Pancreas (tissue), 10 donors: ENCODE results near the gene PPP1R3D. TPM values are rescaled to one million over a fixed set of nuclear protein-coding genes. Genes with fewer than 3 reads are reported as not detected.

Experiments used
- ATAC-seq, 4 donors: fragments of 200-7000 bp; cut with Tn5 transposase; one replicate each; pipeline versions ENCODE4 v1.8.0 to v1.9.1; 2020; ENCODE audit warnings: mild to moderate bottlenecking in 4 of 4, moderate library complexity in 4 of 4
- DNase-seq, 6 donors: peaks; one replicate each; pipeline ENCODE4 v3.0.0-alpha.2; 2020
- FAIRE-seq: peaks from 2 replicates; lab custom pipeline; 2012; peaks lifted over from hg19 to GRCh38; lab: Jason Lieb, UNC
- H3K27ac ChIP-seq, 4 donors: fragments of 200-600 bp; sonication (generic); 1 replicate in 3 of 4; 2 replicates in 1 of 4; pipeline versions ENCODE4 v1.5.0 to v1.8.0; 2020
- H3K27me3 ChIP-seq, 4 donors: fragments of 200-600 bp; one replicate each; pipeline ENCODE4 v1.8.0; 2021
- H3K36me3 ChIP-seq, 3 donors: fragments of 200-600 bp; sonication (generic) in 1 of 3; one replicate each; pipeline versions ENCODE4 v1.5.0 to v1.8.0; 2020 to 2021
- H3K4me1 ChIP-seq, 3 donors: fragments of 200-600 bp; one replicate each; pipeline ENCODE4 v1.8.0; 2021
- H3K4me3 ChIP-seq, 4 donors: fragments of 200-600 bp; sonication (generic) in 2 of 4; one replicate each; pipeline versions ENCODE4 v1.5.0 to v1.8.0; 2020 to 2021
- H3K9me3 ChIP-seq, 4 donors: fragments of 200-600 bp; one replicate each; pipeline ENCODE4 v1.8.0; 2021
- WGBS, 2 donors: extraction: QIAGEN DNeasy Blood & Tissue Kit; methylation state at CpG; one replicate each; pipeline ENCODE4 v1.1.7; 2013; 5-methylcytosine and 5-hydroxymethylcytosine counted together
- intact Hi-C, 3 donors: fragments of 100-400 bp; cut with DNase I; formaldehyde crosslinking; loops; one replicate each; pipeline versions ENCODE4 v1.11.1 to v1.14.2; 2022
- polyA plus RNA-seq, 2 donors: library from polyadenylated mRNA; stranded (reverse); fragments of 200-250 nt; gene quantifications; one replicate each; pipeline ENCODE4 v1.2.3, GENCODE V29; 2013
- total RNA-seq, 6 donors: library from RNA; stranded (reverse); fragmentation: NEBNext Ultra II Directional in 4 of 6; extraction: Animal tissue kit (Norgen Biotek cat#: 25700) in 4 of 6; gene quantifications; one replicate each; pipeline versions ENCODE4 v1.2.1 to v1.2.4, GENCODE V29; 2021 to 2023
- TF ChIP-seq, protein P1 (sequence below), 4 donors: fragments of 200-600 bp; sonication (generic) in 3 of 4; IDR thresholded peaks; one replicate each; pipeline versions ENCODE4 v1.5.0 to v1.8.0; 2021; ENCODE audit warnings: antibody characterized with exemption in 4 of 4
- donor health status: healthy with polysubstance abuse.
- donor health status: DM: no; HTN: no; CAD: no; lungs with moderate emphysema.
- donor health status: DM: no; HTN: no; CAD: no.
- donor health status: control.
- donor health status: control.
- donor health status: Bipolar disorder and iron deficiency.
- donor health status: DM: yes; HTN: yes; CAD: no.
- donor health status: DM: no; HTN: no; CAD: no.
- donor health status: DM: no; HTN: no; CAD: no.
- donor health status: DM: yes; HTN: yes; CAD: no.

PPP1R3D gene
- total and polyA plus RNA-seq, 8 donors = 1.4 to 6.3 (median 3.6) TPM

DNA sequence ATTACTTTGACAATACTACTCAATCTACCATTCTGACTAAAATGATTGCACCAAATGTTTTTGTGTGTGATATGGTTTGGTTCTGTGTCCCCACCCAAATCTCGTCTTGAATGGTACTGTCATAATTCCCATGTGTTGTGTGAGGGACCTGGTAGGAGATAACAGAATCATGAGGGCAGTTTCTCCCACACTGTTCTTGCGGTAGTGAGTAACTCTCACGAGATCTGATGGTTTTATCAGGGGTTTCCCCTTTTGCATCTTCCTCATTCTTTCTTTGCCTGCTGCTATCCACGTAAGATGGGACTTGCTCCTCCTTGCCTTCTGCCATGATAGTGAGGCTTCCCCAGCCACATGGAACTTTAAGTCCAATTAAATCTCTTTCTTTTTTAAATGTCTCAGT lies 27.5 kb downstream of the PPP1R3D start:
- WGBS, 2 donors = 91 to 92% methylated on average over 4 of the region's 4 CpGs
- H3K27ac ChIP-seq = no peak overlapping the region
- ATAC-seq = no peak
- no peak overlapping the region for H3K4me3 ChIP-seq
- TF ChIP-seq, protein P1, sequence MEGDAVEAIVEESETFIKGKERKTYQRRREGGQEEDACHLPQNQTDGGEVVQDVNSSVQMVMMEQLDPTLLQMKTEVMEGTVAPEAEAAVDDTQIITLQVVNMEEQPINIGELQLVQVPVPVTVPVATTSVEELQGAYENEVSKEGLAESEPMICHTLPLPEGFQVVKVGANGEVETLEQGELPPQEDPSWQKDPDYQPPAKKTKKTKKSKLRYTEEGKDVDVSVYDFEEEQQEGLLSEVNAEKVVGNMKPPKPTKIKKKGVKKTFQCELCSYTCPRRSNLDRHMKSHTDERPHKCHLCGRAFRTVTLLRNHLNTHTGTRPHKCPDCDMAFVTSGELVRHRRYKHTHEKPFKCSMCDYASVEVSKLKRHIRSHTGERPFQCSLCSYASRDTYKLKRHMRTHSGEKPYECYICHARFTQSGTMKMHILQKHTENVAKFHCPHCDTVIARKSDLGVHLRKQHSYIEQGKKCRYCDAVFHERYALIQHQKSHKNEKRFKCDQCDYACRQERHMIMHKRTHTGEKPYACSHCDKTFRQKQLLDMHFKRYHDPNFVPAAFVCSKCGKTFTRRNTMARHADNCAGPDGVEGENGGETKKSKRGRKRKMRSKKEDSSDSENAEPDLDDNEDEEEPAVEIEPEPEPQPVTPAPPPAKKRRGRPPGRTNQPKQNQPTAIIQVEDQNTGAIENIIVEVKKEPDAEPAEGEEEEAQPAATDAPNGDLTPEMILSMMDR (IDR thresholded peaks at IDR 0.05) = no peak
- no peaks in the 10 kb centered on the region for H3K27me3 ChIP-seq
- H3K4me1 ChIP-seq = no peaks in the 10 kb centered on the region
- FAIRE-seq = no peak
- no peak for DNase-seq
- intact Hi-C loops = no loop called here
- no peaks in the 10 kb centered on the region for H3K36me3 ChIP-seq
- H3K9me3 ChIP-seq = no peaks in the 10 kb centered on the region

DNA sequence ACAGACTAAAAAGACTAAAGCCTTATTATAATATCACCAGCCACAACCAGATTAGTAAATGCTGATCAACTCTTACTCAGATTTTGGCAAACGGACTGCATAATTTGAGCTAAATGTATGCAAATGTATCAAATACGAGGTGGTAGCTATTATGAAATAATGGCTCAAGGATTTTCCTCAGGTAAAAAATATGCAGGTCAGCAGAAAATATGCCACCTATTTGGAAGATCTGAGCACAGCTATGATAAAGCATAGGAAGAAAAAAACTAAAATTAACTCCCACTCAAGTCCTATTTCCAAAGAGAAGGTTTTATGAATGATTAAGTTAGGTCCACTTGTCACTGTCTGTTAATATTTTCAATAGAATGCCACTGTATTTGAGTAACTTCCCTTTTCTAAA lies 29.1 kb downstream of the PPP1R3D start:
- no peak for DNase-seq
- H3K9me3 ChIP-seq = no peaks in the 10 kb centered on the region
- H3K27ac ChIP-seq = no peak overlapping the region
- H3K4me1 ChIP-seq = no peaks in the 10 kb centered on the region
- 72 to 79% methylated on average over 2 of the region's 2 CpGs for WGBS, 2 donors
- TF ChIP-seq, protein P1 (IDR thresholded peaks at IDR 0.05) = no peak
- H3K36me3 ChIP-seq = no peaks in the 10 kb centered on the region
- ATAC-seq = no peak
- no peak for FAIRE-seq
- no peak overlapping the region for H3K4me3 ChIP-seq
- no peaks in the 10 kb centered on the region for H3K27me3 ChIP-seq
- intact Hi-C loops = no loop called here

DNA sequence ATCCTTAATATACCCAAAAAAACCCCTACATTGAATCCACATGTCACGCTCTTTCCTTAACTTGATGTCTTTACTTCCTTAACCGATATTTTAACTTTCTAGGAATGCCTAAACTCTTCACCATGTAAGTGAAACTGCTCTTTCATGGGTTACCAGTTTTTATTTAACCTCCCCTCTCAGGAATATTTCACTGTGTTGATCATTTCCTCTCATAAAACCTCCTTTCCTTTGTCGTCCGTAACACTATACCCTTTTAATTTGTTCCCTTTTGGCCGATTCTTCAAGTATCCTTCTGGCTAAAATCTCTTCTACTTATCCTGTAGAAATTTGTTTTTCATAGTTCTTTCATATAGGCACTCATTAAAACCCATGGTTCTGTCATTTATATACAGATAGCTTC lies 31.2 kb downstream of the PPP1R3D start:
- no peaks in the 10 kb centered on the region for H3K9me3 ChIP-seq
- WGBS, 2 donors = 94 to 95% methylated on average over 5 of the region's 5 CpGs
- intact Hi-C loops = no loop called here
- H3K4me1 ChIP-seq = no peaks in the 10 kb centered on the region
- FAIRE-seq (no peak), ATAC-seq (no peak), DNase-seq (no peak)
- H3K4me3 ChIP-seq = no peak overlapping the region
- no peaks in the 10 kb centered on the region for H3K27me3 ChIP-seq
- no peak overlapping the region for H3K27ac ChIP-seq
- H3K36me3 ChIP-seq = no peaks in the 10 kb centered on the region
- TF ChIP-seq, protein P1 (IDR thresholded peaks at IDR 0.05) = no peak

DNA sequence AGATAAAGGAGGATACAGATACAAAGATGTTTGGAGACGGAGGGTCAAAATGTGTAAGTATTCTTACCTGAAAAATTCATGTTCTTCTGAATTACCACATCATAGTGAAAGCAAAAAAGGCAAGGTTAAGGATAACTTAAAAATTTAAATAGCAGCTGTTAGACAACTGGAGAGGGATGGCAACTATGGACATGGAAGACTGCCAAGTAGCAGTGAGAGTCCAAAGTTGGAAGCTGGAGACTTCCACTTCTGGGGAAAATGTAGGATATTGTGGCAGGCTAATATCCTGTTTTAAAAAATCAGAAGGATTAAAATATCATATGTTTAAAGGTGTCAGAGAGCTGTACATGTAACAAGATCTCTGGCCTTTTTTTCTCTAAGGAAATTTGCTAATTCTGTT lies 36.5 kb downstream of the PPP1R3D start:
- Histone ChIP-seq H3K4me3 (no peak overlapping the region), H3K36me3 (no peaks in the 10 kb centered on the region), H3K9me3 (no peaks in the 10 kb centered on the region), H3K27me3 (no peaks in the 10 kb centered on the region), H3K4me1 (no peaks in the 10 kb centered on the region), H3K27ac (no peak overlapping the region)
- TF ChIP-seq, protein P1 (IDR thresholded peaks at IDR 0.05) = no peak
- intact Hi-C loops = no loop called here
- DNase-seq (no peak), ATAC-seq (no peak), FAIRE-seq (no peak)
- 92% methylated on average over 1 of the region's 1 CpG for WGBS, 2 donors

DNA sequence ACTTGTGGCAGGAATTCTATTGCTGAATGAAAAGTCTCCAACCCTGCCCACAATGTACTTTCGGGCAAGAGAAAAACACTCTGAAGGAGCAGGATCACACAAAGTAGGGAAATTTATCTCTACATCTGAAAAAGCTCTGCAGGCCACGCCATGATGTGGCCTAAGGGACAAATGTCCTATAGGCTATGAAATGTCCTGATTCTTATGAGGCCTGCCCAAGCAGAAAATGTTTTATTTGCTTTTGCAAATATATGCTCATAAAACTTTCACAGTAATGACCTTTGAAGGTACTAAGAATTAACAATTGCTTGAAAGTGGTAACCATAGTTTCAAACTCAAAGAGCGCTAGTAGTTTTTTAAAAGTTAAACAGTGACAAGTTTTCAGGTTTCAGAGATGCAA lies 37.6 kb downstream of the PPP1R3D start:
- ATAC-seq = no peak
- H3K4me3 ChIP-seq = no peak overlapping the region
- intact Hi-C loops = no loop called here
- TF ChIP-seq, protein P1 (IDR thresholded peaks at IDR 0.05) = no peak
- no peaks in the 10 kb centered on the region for H3K9me3 ChIP-seq
- no peak overlapping the region for H3K27ac ChIP-seq
- H3K4me1 ChIP-seq = no peaks in the 10 kb centered on the region
- FAIRE-seq = no peak
- H3K36me3 ChIP-seq = no peaks in the 10 kb centered on the region
- no peaks in the 10 kb centered on the region for H3K27me3 ChIP-seq
- WGBS, 2 donors = 97 to 98% methylated on average over 3 of the region's 3 CpGs
- DNase-seq = no peak
